ENCODE data around the gene OR2M7. TPM values are rescaled to one million over a fixed set of nuclear protein-coding genes. Genes with fewer than 3 reads are reported as not detected.

The OR2M7 gene
- total and polyA plus RNA-seq, 2 of the 8 experiments (the other 6 are each of a cell fraction or from before 2014, with no cell fraction given) = not detected

DNA sequence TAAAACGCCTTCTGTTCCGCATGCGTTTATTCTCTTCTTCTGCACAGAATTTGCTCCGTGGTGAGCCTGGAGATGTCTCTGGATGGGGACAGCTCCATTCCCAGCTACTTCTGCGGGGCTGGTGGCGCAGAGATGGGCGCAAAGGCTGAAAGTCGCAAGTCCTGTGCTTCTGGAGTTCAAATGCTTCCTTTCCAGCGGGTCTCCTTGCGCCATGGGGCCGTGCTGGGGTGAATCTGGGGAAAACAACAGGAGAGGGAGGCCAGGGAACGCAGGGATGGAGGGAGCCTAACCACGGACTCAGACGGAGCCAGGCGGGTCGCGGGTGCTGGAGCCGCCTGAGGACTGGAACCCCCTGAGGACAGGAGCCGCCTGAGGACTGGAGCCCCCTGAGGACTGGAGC, 18.3 kb downstream of the OR2M7 start:
- ChIA-PET POLR2A (ENCODE audit: partially characterized antibody) (no interaction called here), CTCF (ENCODE audit: partially characterized antibody) (no interaction called here)
- Histone ChIP-seq H3K27ac (ENCODE audit: low read depth, low read length) (no peak overlapping the region), H3K4me3 (ENCODE audit: extremely low read depth in 1 of 4, insufficient read depth in 2 of 4, low read depth in 3 of 4, low read length in 4 of 4) (no peak overlapping the region), H3K56ac (replicated peaks; ENCODE audit: insufficient read length, low read depth, low read length) (no peak overlapping the region), H3K18ac (ENCODE audit: extremely low read depth, low read length) (no peak overlapping the region), H3K36me3 (ENCODE audit: control insufficient read depth in 2 of 4, insufficient read depth in 4 of 4, low read length in 3 of 4) (no peaks in the 10 kb centered on the region), H3K79me2 (ENCODE audit: control insufficient read depth in 1 of 2, insufficient read depth in 2 of 2, low read length in 2 of 2) (no peaks in the 10 kb centered on the region), H3K4me2 (ENCODE audit: insufficient read depth in 1 of 2, low read depth in 2 of 2, low read length in 2 of 2) (no peak overlapping the region), H2BK15ac (ENCODE audit: low read length) (no peak overlapping the region), H3K79me1 (ENCODE audit: low read depth, low read length) (no peaks in the 10 kb centered on the region), H3K4me1 (replicated peaks in 1 of 4; ENCODE audit: control insufficient read depth in 3 of 4, insufficient read depth in 4 of 4, low read length in 3 of 4) (no peaks in the 10 kb centered on the region), H2AFZ (ENCODE audit: low read length) (no peak overlapping the region), H2BK120ac (replicated peaks; ENCODE audit: low read depth, low read length) (no peak overlapping the region), H3K23me2 (ENCODE audit: low read depth, low read length) (no peaks in the 10 kb centered on the region), H3K9me3 (ENCODE audit: insufficient read depth in 2 of 2, low read depth in 1 of 2, low read length in 1 of 2) (peaks cover 41 to 49% of the 10 kb centered on the region in 2 experiments), H3K4ac (replicated peaks; ENCODE audit: insufficient read length, low read depth, low read length) (no peak overlapping the region), H4K91ac (replicated peaks; ENCODE audit: insufficient read length, low read length) (no peak overlapping the region), H3K23ac (ENCODE audit: insufficient read length) (no peak overlapping the region), H3K27me3 (replicated peaks in 1 of 4; ENCODE audit: control insufficient read depth in 3 of 4, extremely low read depth in 1 of 4, insufficient read depth in 3 of 4, low read length in 3 of 4) (no peaks in the 10 kb centered on the region), H4K5ac (ENCODE audit: insufficient read length, low read depth, low read length) (no peak overlapping the region), H2BK20ac (ENCODE audit: low read length) (no peak overlapping the region), H4K20me1 (replicated peaks in 1 of 2; ENCODE audit: control insufficient read depth in 1 of 2, insufficient read depth in 2 of 2, low read length in 2 of 2) (no peaks in the 10 kb centered on the region), H3K9ac (replicated peaks in 1 of 4; ENCODE audit: extremely low read depth in 1 of 4, low read depth in 3 of 4, low read length in 3 of 4) (no peak overlapping the region), H2AK5ac (ENCODE audit: low read depth, low read length) (no peak overlapping the region), H2BK5ac (ENCODE audit: low read depth, low read length) (no peak overlapping the region), H4K8ac (ENCODE audit: extremely low read depth, insufficient read depth, low read length) (no peak overlapping the region), H3K14ac (ENCODE audit: insufficient read length) (no peak overlapping the region), H2BK12ac (ENCODE audit: low read depth, low read length) (no peak overlapping the region)
- 81% methylated on average over 17 of the region's 19 CpGs; no CpG with 5 or more reads in 1 of the 2 experiments for whole genome bisulfite sequencing, 2 experiments (ENCODE audit: extremely low coverage in 1 of 2, insufficient coverage in 1 of 2, insufficient read length in 1 of 2, insufficient replicate concordance in 2 of 2, low coverage in 1 of 2, low lambda C conversion rate in 2 of 2, missing lambda C conversion rate in 1 of 2)
- DNase-seq (ENCODE audit: low read depth in 1 of 2, low spot score in 2 of 2) = no peak
- FAIRE-seq = no peak
- TF ChIP-seq SP1 (IDR thresholded peaks at IDR 0.05; ENCODE audit: low read depth, low read length) (no peak), BACH1 (IDR thresholded peaks at IDR 0.05; ENCODE audit: low read length) (no peak), SIN3A (conservative IDR thresholded peaks at IDR 0.05 in 1 of 2, IDR thresholded peaks at IDR 0.05 in 1 of 2; ENCODE audit: low read depth in 1 of 2, low read length in 2 of 2) (no peak), ASH2L (IDR thresholded peaks at IDR 0.05; ENCODE audit: low read length) (no peak), HDAC2 (IDR thresholded peaks at IDR 0.05; ENCODE audit: borderline replicate concordance in 1 of 2, low read depth in 2 of 2, low read length in 2 of 2) (no peak), PHF8 (conservative IDR thresholded peaks at IDR 0.05; ENCODE audit: low read depth, low read length) (no peak), MAX (IDR thresholded peaks at IDR 0.05) (no peak), CBX5 (IDR thresholded peaks at IDR 0.05; ENCODE audit: low read depth, low read length) (no peak), GTF2F1 (IDR thresholded peaks at IDR 0.05; ENCODE audit: borderline replicate concordance, low read depth, low read length) (no peak), YY1 (IDR thresholded peaks at IDR 0.05; ENCODE audit: low read depth, low read length) (no peak), TBP (IDR thresholded peaks at IDR 0.05; ENCODE audit: low read depth, low read length) (no peak), MAFK (IDR thresholded peaks at IDR 0.05; ENCODE audit: low read depth, low read length) (no peak), RNF2 (IDR thresholded peaks at IDR 0.05; ENCODE audit: borderline replicate concordance, low read depth, low read length, missing control alignments, poor library complexity, severe bottlenecking) (no peak), POLR2A (IDR thresholded peaks at IDR 0.05; ENCODE audit: control extremely low read depth in 1 of 2, low read depth in 2 of 2, low read length in 2 of 2) (no peak), TAF7 (optimal IDR thresholded peaks at IDR 0.05; ENCODE audit: borderline replicate concordance, low read depth, low read length) (no peak)
